HCT116 (cell line): ENCODE data around the gene B4GALNT3. TPM values are rescaled to one million over a fixed set of nuclear protein-coding genes. Genes with fewer than 3 reads are reported as not detected.

ENCODE experiments used
- ATAC-seq: fragments of 200-7000 bp; cut with Tn5 transposase; 2 replicates; pipeline ENCODE4 v1.9.1; 2020; ENCODE audit warnings: mild to moderate bottlenecking, moderate library complexity
- BruUV-seq: library from RNA; stranded (reverse); fragments of 400-500 nt; replicated peaks from 2 replicates; lab custom pipeline; 2021; lab: Mats Ljungman, UMichigan
- CTCF ChIA-PET: fragments of 300-600 bp; sonication (Branson Sonifier 250); formaldehyde crosslinking; loops from one replicate; lab custom pipeline; 2021; ENCODE audit warnings: antibody characterized with exemption; lab: Charles Lee
- POLR2A ChIA-PET: fragments of 300-600, 350-600 bp; sonication (Branson Sonifier 250); formaldehyde crosslinking; loops from one replicate; lab custom pipeline; 2021; ENCODE audit warnings: antibody characterized with exemption; lab: Charles Lee
- RAD21 ChIA-PET, 2 experiments: fragments of 300-600 bp; sonication (Branson Sonifier 250); formaldehyde crosslinking; loops; one replicate each; lab custom pipeline; 2023; ENCODE audit warnings: low total read pairs in 2 of 2; ENCODE audit not compliant: uncharacterized antibody in 2 of 2, unreplicated experiment in 2 of 2, low non-redundant PET in 1 of 2; lab: Charles Lee
- DNase-seq: peaks from one replicate; pipeline ENCODE4 v3.0.0-alpha.2; 2010; ENCODE audit warnings: low read depth, low spot score
- H2AFZ ChIP-seq: fragments of 200-600 bp; shearing (Covaris generic), sonication (generic); 2 replicates; pipeline ENCODE4 v1.6.1; 2017; ENCODE audit warnings: low read depth, mixed run types, mixed read lengths, antibody characterized with exemption, low read length; ENCODE audit not compliant: poor library complexity, severe bottlenecking
- H3K27ac ChIP-seq: 2 replicates; pipeline ENCODE4 v1.5.1; 2012; ENCODE audit warnings: low read depth, low read length
- H3K27me3 ChIP-seq: fragments of 200-600 bp; sonication (generic); 2 replicates; pipeline ENCODE4 v1.6.1; 2016; ENCODE audit warnings: mixed run types, low read length, mixed read lengths; ENCODE audit not compliant: insufficient read depth
- H3K36me3 ChIP-seq, 2 experiments: fragments of 200-500 bp in 1 of 2; fragments of 200-600 bp in 1 of 2; sonication (Bioruptor generic) in 1 of 2; sonication (generic) in 1 of 2; 2 replicates each; pipeline versions ENCODE4 v1.5.1 to v1.6.1; 2014 to 2016; ENCODE audit warnings: low read length in 2 of 2, inconsistent platforms in 1 of 2, mixed read lengths in 1 of 2, mixed run types in 1 of 2; ENCODE audit not compliant: insufficient read depth in 2 of 2, control insufficient read depth in 1 of 2
- H3K4me1 ChIP-seq, 2 experiments: fragments of 200-600 bp in 1 of 2; sonication (generic) in 1 of 2; 2 replicates each; pipeline versions ENCODE4 v1.5.1 to v1.6.1; 2012 to 2017; ENCODE audit warnings: low read length in 2 of 2, inconsistent platforms in 1 of 2, mild to moderate bottlenecking in 1 of 2, mixed read lengths in 1 of 2, mixed run types in 1 of 2, moderate library complexity in 1 of 2; ENCODE audit not compliant: insufficient read depth in 2 of 2, control insufficient read depth in 1 of 2
- H3K4me2 ChIP-seq: fragments of 200-600 bp; sonication (generic); 2 replicates; pipeline ENCODE4 v1.6.1; 2017; ENCODE audit warnings: mixed run types, low read length, mixed read lengths
- H3K4me3 ChIP-seq, 2 experiments: fragments of 200-600 bp in 1 of 2; sonication (generic) in 1 of 2; replicated peaks in 1 of 2; 2 replicates each; pipeline ENCODE4 v1.5.1; 2011 to 2016; ENCODE audit warnings: low read length in 2 of 2, control low read depth in 1 of 2, low read depth in 1 of 2, mild to moderate bottlenecking in 1 of 2, mixed read lengths in 1 of 2, mixed run types in 1 of 2
- H3K79me2 ChIP-seq: fragments of 200-600 bp; sonication (generic); 2 replicates; pipeline ENCODE4 v1.6.1; 2017; ENCODE audit warnings: mild to moderate bottlenecking, mixed run types, low read length, moderate library complexity, mixed read lengths; ENCODE audit not compliant: insufficient read depth
- H3K9ac ChIP-seq: fragments of 200-600 bp; sonication (generic); 2 replicates; pipeline ENCODE4 v1.6.1; 2016; ENCODE audit warnings: low read length, mixed read lengths
- H3K9me2 ChIP-seq: fragments of 200-600 bp; sonication (generic), shearing (Covaris generic); 2 replicates; pipeline ENCODE4 v1.6.1; 2017; ENCODE audit warnings: mixed run types, mild to moderate bottlenecking, moderate library complexity; ENCODE audit not compliant: insufficient read depth
- H3K9me3 ChIP-seq, 2 experiments: fragments of 200-500 bp in 1 of 2; fragments of 200-600 bp in 1 of 2; sonication (Bioruptor generic) in 1 of 2; sonication (generic) in 1 of 2; 2 replicates each; pipeline ENCODE4 v1.6.1; 2014 to 2017; ENCODE audit warnings: low read length in 2 of 2, mixed read lengths in 2 of 2, inconsistent platforms in 1 of 2, low read depth in 1 of 2, mild to moderate bottlenecking in 1 of 2, mixed run types in 1 of 2, moderate library complexity in 1 of 2; ENCODE audit not compliant: control insufficient read depth in 1 of 2, insufficient read depth in 1 of 2
- H4K20me1 ChIP-seq: fragments of 200-600 bp; sonication (generic), shearing (Covaris generic); 2 replicates; pipeline ENCODE4 v1.6.1; 2017; ENCODE audit warnings: mixed run types, mild to moderate bottlenecking, moderate library complexity; ENCODE audit not compliant: insufficient read depth
- ATF3 ChIP-seq: IDR thresholded peaks from 2 replicates; pipeline ENCODE4 v1.6.1; 2012
- CBX3 ChIP-seq: IDR thresholded peaks from 2 replicates; pipeline ENCODE4 v1.6.1; 2012; ENCODE audit warnings: low read depth
- CEBPB ChIP-seq: IDR thresholded peaks from 2 replicates; pipeline ENCODE4 v1.6.1; 2012; ENCODE audit warnings: low read depth
- CTCF ChIP-seq, 3 experiments: fragments of 200-600 bp in 1 of 3; sonication (generic) in 1 of 3; IDR thresholded peaks in 2 of 3; conservative IDR thresholded peaks in 1 of 3; 2 replicates each; pipeline ENCODE4 v1.5.1; 2012 to 2017; ENCODE audit warnings: low read depth in 2 of 3, low read length in 2 of 3, antibody characterized with exemption in 1 of 3, borderline replicate concordance in 1 of 3, control low read depth in 1 of 3, mild to moderate bottlenecking in 1 of 3, mixed read lengths in 1 of 3, mixed run types in 1 of 3, moderate library complexity in 1 of 3; ENCODE audit not compliant: insufficient read depth in 1 of 3
- EGR1 ChIP-seq: IDR thresholded peaks from 2 replicates; pipeline ENCODE4 v1.6.1; 2012; ENCODE audit warnings: low read depth
- FOSL1 ChIP-seq: IDR thresholded peaks from 2 replicates; pipeline ENCODE4 v1.6.1; 2012; ENCODE audit warnings: low read depth
- JUND ChIP-seq: IDR thresholded peaks from 2 replicates; pipeline ENCODE4 v1.6.1; 2012
- MAX ChIP-seq: IDR thresholded peaks from 2 replicates; pipeline ENCODE4 v1.6.1; 2012
- RAD21 ChIP-seq: IDR thresholded peaks from 2 replicates; pipeline ENCODE4 v1.6.1; 2012; ENCODE audit warnings: low read depth, mild to moderate bottlenecking
- REST ChIP-seq: IDR thresholded peaks from 2 replicates; pipeline ENCODE4 v1.6.1; 2012; ENCODE audit warnings: low read depth
- SP1 ChIP-seq: IDR thresholded peaks from 2 replicates; pipeline ENCODE4 v1.6.1; 2012; ENCODE audit warnings: low read depth
- SRF ChIP-seq: IDR thresholded peaks from 2 replicates; pipeline ENCODE4 v1.6.1; 2012; ENCODE audit warnings: low read depth
- TCF7L2 ChIP-seq: IDR thresholded peaks from 2 replicates; pipeline ENCODE4 v1.7.0; 2011; ENCODE audit warnings: borderline replicate concordance, inconsistent platforms; ENCODE audit not compliant: insufficient read depth, insufficient read length; ENCODE audit errors: extremely low read depth
- ZBTB33 ChIP-seq: IDR thresholded peaks from 2 replicates; pipeline ENCODE4 v1.6.1; 2011; ENCODE audit warnings: mild to moderate bottlenecking, low read length, moderate library complexity; ENCODE audit not compliant: insufficient replicate concordance; ENCODE audit errors: extremely low read depth
- ZFX ChIP-seq: fragments of 450-650 bp; IDR thresholded peaks from 2 replicates; pipeline ENCODE4 v1.6.1; 2017
- ZNF274 ChIP-seq: fragments of 200-500 bp; sonication (Bioruptor generic); IDR thresholded peaks from 2 replicates; pipeline ENCODE4 v1.6.1; 2014; ENCODE audit warnings: mild to moderate bottlenecking, low read depth, low read length, inconsistent platforms
- intact Hi-C: fragments of 100-400 bp; cut with micrococcal nuclease; formaldehyde crosslinking; loops from 2 replicates; pipeline ENCODE4 v1.10.0; 2022
- total RNA-seq: library from RNA; stranded (reverse); gene quantifications from one replicate; pipeline ENCODE4 v1.2.1, GENCODE V29; 2021; ENCODE audit not compliant: unreplicated experiment

Gene B4GALNT3
- total RNA-seq, 1 experiment from 2014 or later: 18.2 TPM

- TF ChIP-seq CTCF (IDR thresholded peaks at IDR 0.05 in 2 of 3, conservative IDR thresholded peaks at IDR 0.05 in 1 of 3; ENCODE audit: borderline replicate concordance in 1 of 3, insufficient read depth in 1 of 3, low read depth in 2 of 3, low read length in 2 of 3): no peak
- no peak for TF ChIP-seq FOSL1
- no peak for TF ChIP-seq CEBPB
Measured at GRCh38 chr12:562634-563033, 102.9 kb downstream of the B4GALNT3 start (continued).

GRCh38 chr12:563250-563781 is 103.6 kb downstream of the B4GALNT3 start:
- no peaks in the 10 kb centered on the region for H3K27me3 ChIP-seq
- no peaks in the 10 kb centered on the region for H3K79me2 ChIP-seq
- no TSS peak for BruUV-seq
- no peaks in the 10 kb centered on the region for H3K36me3 ChIP-seq
- intact Hi-C loops: no loop called here
- no peak for DNase-seq
- H3K9ac ChIP-seq: no peak overlapping the region
- H3K4me2 ChIP-seq: no peak overlapping the region
- H3K4me1 ChIP-seq: no peaks in the 10 kb centered on the region
- ChIA-PET POLR2A (no interaction called here), RAD21 (no interaction called here), CTCF (no interaction called here)
- no peaks in the 10 kb centered on the region for H4K20me1 ChIP-seq
- H3K27ac ChIP-seq: no peak overlapping the region
- no peak overlapping the region for H3K4me3 ChIP-seq
- no peak overlapping the region for H2AFZ ChIP-seq
- ATAC-seq: no peak
- H3K9me2 ChIP-seq: no peaks in the 10 kb centered on the region
- no peaks in the 10 kb centered on the region for H3K9me3 ChIP-seq
- TF ChIP-seq RAD21: no peak
- TF ChIP-seq REST: no peak
- no peak for TF ChIP-seq CBX3
- TF ChIP-seq ZNF274: no peak
- no peak for TF ChIP-seq EGR1
- no peak for TF ChIP-seq SRF
- TF ChIP-seq JUND: no peak
- no peak for TF ChIP-seq ATF3
- no peak for TF ChIP-seq ZFX
- TF ChIP-seq TCF7L2: no peak
- TF ChIP-seq SP1: no peak
- TF ChIP-seq ZBTB33: no peak
- no peak for TF ChIP-seq MAX
- no peak for TF ChIP-seq CEBPB
